ENCODE results near the gene SBNO2.

SBNO2 gene

GRCh38 chr19:1173845-1174809 is at the start of gene SBNO2:
Gene SBNO2 (minus strand): TSS chr19:1174268. CDS start chr19:1154276, 19,992 bp downstream.
- H3K79me2 ChIP-seq (ENCODE audit: insufficient read depth, low read length), result peaks cover 49% of the 10 kb centered on the region
- TF ChIP-seq EZH2phosphoT487 (IDR thresholded peaks at IDR 0.05; ENCODE audit: borderline replicate concordance) (no peak), CTCF (conservative IDR thresholded peaks at IDR 0.05; ENCODE audit: low read length) (no peak)
- H3K4me3 ChIP-seq (ENCODE audit: low read length, poor library complexity, severe bottlenecking), result peak within 1 kb of the TSS; percentile 100
- peaks cover 30% of the 10 kb centered on the region for H3K4me1 ChIP-seq (ENCODE audit: insufficient read depth, low read length, poor library complexity, severe bottlenecking)
- no peaks in the 10 kb centered on the region for H3K9me3 ChIP-seq (ENCODE audit: insufficient read depth, low read depth, low read length)
- H3K27me3 ChIP-seq (ENCODE audit: insufficient read depth, low read length, poor library complexity, severe bottlenecking), result no peaks in the 10 kb centered on the region
- H3F3A ChIP-seq (ENCODE audit: low read depth), result no peaks in the 10 kb centered on the region
- H3K9ac ChIP-seq (ENCODE audit: low read depth, low read length, poor library complexity, severe bottlenecking), result peak within 1 kb of the TSS; percentile 98
- H4K20me1 ChIP-seq (ENCODE audit: insufficient read depth, low read length, poor library complexity, severe bottlenecking), result peaks cover 10% of the 10 kb centered on the region
- H3K9me2 ChIP-seq (replicated peaks; ENCODE audit: low read depth, low read length), result no peaks in the 10 kb centered on the region
- H3K36me3 ChIP-seq (ENCODE audit: insufficient read depth, low read length), result no peaks in the 10 kb centered on the region
- peak within 1 kb of the TSS; percentile 97 for H3K4me2 ChIP-seq (ENCODE audit: low read depth, low read length, poor library complexity, severe bottlenecking)
- peak within 1 kb of the TSS; percentile 21; the same call in 1 of the 2 replicates for H2AFZ ChIP-seq (ENCODE audit: low read length)

GRCh38 chr19:1223018-1223855 is 49.2 kb upstream of the SBNO2 start:
- H3K4me3 ChIP-seq (ENCODE audit: low read length, poor library complexity, severe bottlenecking), result no peak overlapping the region
- H2AFZ ChIP-seq (ENCODE audit: low read length), result no peak overlapping the region
- no peak overlapping the region for H3K4me2 ChIP-seq (ENCODE audit: low read depth, low read length, poor library complexity, severe bottlenecking)
- no peaks in the 10 kb centered on the region for H3K9me3 ChIP-seq (ENCODE audit: insufficient read depth, low read depth, low read length)
- no peaks in the 10 kb centered on the region for H3K27me3 ChIP-seq (ENCODE audit: insufficient read depth, low read length, poor library complexity, severe bottlenecking)
- H3K79me2 ChIP-seq (ENCODE audit: insufficient read depth, low read length), result peaks cover 12% of the 10 kb centered on the region; the same call in 1 of the 2 replicates
- H3K4me1 ChIP-seq (ENCODE audit: insufficient read depth, low read length, poor library complexity, severe bottlenecking), result no peaks in the 10 kb centered on the region
- peaks cover 6% of the 10 kb centered on the region for H4K20me1 ChIP-seq (ENCODE audit: insufficient read depth, low read length, poor library complexity, severe bottlenecking)
- TF ChIP-seq CTCF (conservative IDR thresholded peaks at IDR 0.05; ENCODE audit: low read length) (peak; percentile 54), EZH2phosphoT487 (IDR thresholded peaks at IDR 0.05; ENCODE audit: borderline replicate concordance) (no peak)
- peaks cover 25% of the 10 kb centered on the region; the same call in 1 of the 2 replicates for H3K36me3 ChIP-seq (ENCODE audit: insufficient read depth, low read length)
- H3K9me2 ChIP-seq (replicated peaks; ENCODE audit: low read depth, low read length), result no peaks in the 10 kb centered on the region
- H3K9ac ChIP-seq (ENCODE audit: low read depth, low read length, poor library complexity, severe bottlenecking), result no peak overlapping the region
- H3F3A ChIP-seq (ENCODE audit: low read depth), result no peaks in the 10 kb centered on the region

- Histone ChIP-seq H3K9me2 (replicated peaks; ENCODE audit: low read depth, low read length) (no peaks in the 10 kb centered on the region), H3K79me2 (ENCODE audit: insufficient read depth, low read length) (peaks cover 20% of the 10 kb centered on the region; the same call in 1 of the 2 replicates), H4K20me1 (ENCODE audit: insufficient read depth, low read length, poor library complexity, severe bottlenecking) (peaks cover 12% of the 10 kb centered on the region), H3K4me2 (ENCODE audit: low read depth, low read length, poor library complexity, severe bottlenecking) (no peak overlapping the region), H3F3A (ENCODE audit: low read depth) (no peaks in the 10 kb centered on the region), H3K9me3 (ENCODE audit: insufficient read depth, low read depth, low read length) (no peaks in the 10 kb centered on the region), H3K27me3 (ENCODE audit: insufficient read depth, low read length, poor library complexity, severe bottlenecking) (no peaks in the 10 kb centered on the region), H3K4me3 (ENCODE audit: low read length, poor library complexity, severe bottlenecking) (no peak overlapping the region), H3K36me3 (ENCODE audit: insufficient read depth, low read length) (peaks cover 25% of the 10 kb centered on the region; the same call in 1 of the 2 replicates), H3K4me1 (ENCODE audit: insufficient read depth, low read length, poor library complexity, severe bottlenecking) (no peaks in the 10 kb centered on the region), H3K9ac (ENCODE audit: low read depth, low read length, poor library complexity, severe bottlenecking) (no peak overlapping the region), H2AFZ (ENCODE audit: low read length) (no peak overlapping the region)
- no peak; the same call in 1 of the 2 replicates for TF ChIP-seq CTCF (conservative IDR thresholded peaks at IDR 0.05; ENCODE audit: low read length)
- no peak for TF ChIP-seq EZH2phosphoT487 (IDR thresholded peaks at IDR 0.05; ENCODE audit: borderline replicate concordance)
Measured at GRCh38 chr19:1222394-1222793, 48.3 kb upstream of the SBNO2 start.

All from Loucy (cell line).